D721Med (cell line): ENCODE results near the gene FANCE.

Source experiments
- DNase-seq: peaks from one replicate; pipeline ENCODE4 v3.0.0; 2011; ENCODE audit warnings: low spot score; ENCODE audit not compliant: insufficient read length
- FAIRE-seq: peaks from 2 replicates; lab custom pipeline; 2011; peaks lifted over from hg19 to GRCh38; lab: Jason Lieb, UNC
- TF ChIP-seq, protein P1 (sequence below): IDR thresholded peaks from 2 replicates; pipeline ENCODE4 v1.5.1; 2012; ENCODE audit warnings: mild to moderate bottlenecking, control low read depth; ENCODE audit not compliant: insufficient read depth; ENCODE audit errors: missing control alignments

The FANCE gene

DNA sequence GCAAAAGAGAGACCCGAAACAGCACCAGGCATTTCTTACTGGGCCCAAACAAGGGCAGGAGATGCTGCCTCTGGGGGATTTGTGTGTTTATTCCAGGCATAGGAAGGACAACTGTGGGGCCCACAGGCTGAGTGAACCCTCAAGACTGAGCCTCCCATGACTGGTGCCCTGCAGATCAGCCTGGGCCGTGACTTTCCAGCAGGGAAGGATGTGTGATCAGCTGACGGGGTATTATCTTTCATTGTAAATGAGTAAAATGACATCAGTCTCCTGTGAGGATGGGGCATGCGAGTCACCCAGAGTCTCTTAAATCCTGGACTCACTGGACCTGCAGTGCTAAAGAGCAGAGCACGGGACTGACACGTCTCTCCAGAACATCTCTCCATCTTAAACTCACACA, 48.6 kb downstream of the FANCE start:
- FAIRE-seq: no peak
- TF ChIP-seq, protein P1, sequence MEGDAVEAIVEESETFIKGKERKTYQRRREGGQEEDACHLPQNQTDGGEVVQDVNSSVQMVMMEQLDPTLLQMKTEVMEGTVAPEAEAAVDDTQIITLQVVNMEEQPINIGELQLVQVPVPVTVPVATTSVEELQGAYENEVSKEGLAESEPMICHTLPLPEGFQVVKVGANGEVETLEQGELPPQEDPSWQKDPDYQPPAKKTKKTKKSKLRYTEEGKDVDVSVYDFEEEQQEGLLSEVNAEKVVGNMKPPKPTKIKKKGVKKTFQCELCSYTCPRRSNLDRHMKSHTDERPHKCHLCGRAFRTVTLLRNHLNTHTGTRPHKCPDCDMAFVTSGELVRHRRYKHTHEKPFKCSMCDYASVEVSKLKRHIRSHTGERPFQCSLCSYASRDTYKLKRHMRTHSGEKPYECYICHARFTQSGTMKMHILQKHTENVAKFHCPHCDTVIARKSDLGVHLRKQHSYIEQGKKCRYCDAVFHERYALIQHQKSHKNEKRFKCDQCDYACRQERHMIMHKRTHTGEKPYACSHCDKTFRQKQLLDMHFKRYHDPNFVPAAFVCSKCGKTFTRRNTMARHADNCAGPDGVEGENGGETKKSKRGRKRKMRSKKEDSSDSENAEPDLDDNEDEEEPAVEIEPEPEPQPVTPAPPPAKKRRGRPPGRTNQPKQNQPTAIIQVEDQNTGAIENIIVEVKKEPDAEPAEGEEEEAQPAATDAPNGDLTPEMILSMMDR: no peak
- no peak for DNase-seq

DNA sequence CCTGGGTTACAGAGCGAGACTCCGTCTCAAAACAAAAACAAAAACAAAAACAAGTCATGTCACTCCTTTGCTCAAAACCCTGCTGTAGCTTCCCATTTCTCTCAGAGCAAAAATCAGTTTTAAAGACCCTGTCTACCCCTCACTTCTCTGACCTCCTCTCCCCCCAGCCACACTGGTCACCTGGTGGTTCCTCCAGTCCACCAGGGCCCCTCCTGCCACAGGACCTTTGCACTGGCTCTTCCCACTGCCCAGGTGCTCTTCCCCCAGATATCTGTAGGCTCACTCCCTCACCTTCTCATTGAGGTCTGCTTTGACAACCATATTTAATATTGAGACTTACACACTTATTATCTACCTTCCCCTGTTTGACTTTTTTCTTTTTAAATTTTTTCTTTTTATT, 49.6 kb downstream of the FANCE start:
- TF ChIP-seq, protein P1: no peak
- FAIRE-seq (no peak), DNase-seq (no peak)

GRCh38 chr6:35503534-35503933, 51.4 kb downstream of the FANCE start:
- DNase-seq (no peak), FAIRE-seq (no peak)
- TF ChIP-seq, protein P1: no peak

- no peak for FAIRE-seq
- TF ChIP-seq, protein P1: no peak
- DNase-seq: no peak
These were observed 53.9 kb downstream of the FANCE start for GRCh38 chr6:35505999-35506412.

- no peak for DNase-seq
- TF ChIP-seq, protein P1: no peak
- FAIRE-seq: no peak
These were observed 54.4 kb downstream of the FANCE start for GRCh38 chr6:35506536-35506935.

DNA sequence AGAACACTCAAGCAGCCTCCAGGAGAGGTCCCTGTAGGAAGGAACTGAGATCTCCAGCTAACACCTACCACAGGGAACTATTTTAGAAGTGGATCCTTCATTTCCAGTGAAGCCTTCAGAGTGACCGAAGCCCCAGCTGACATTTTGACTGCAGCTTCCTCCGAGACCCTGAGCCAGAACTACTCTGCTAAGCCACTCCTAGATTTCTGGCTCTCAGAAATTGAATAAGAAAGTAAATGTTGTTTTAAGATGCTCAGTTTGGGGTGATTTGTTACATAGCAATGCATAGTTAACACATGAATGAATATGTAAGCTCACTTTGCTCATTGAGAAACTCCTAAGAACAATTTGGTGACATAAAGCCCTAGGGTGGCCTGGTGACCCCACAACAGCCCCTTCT, 55.1 kb downstream of the FANCE start:
- TF ChIP-seq, protein P1: no peak
- no peak for DNase-seq
- FAIRE-seq: no peak

GRCh38 chr6:35508027-35508426, 55.9 kb downstream of the FANCE start:
- FAIRE-seq (no peak), DNase-seq (no peak)
- TF ChIP-seq, protein P1: no peak
